Keratinocyte (primary cell): Measurements from ENCODE around the gene DENND11.

ENCODE experiments used
- EZH2 ChIP-seq: IDR thresholded peaks from one replicate; pipeline ENCODE4 v1.6.1; 2012; ENCODE audit warnings: inconsistent platforms, mild to moderate bottlenecking, low read length, moderate library complexity
- TF ChIP-seq, protein P1 (sequence below), 3 experiments: IDR thresholded peaks in 1 of 3; conservative IDR thresholded peaks in 1 of 3; optimal IDR thresholded peaks in 1 of 3; 2 replicates in 2 of 3; 3 replicates in 1 of 3; pipeline versions ENCODE3 to v1.5.1; 2011; ENCODE audit warnings: low read length in 3 of 3, mild to moderate bottlenecking in 3 of 3, moderate library complexity in 2 of 3, control low read depth in 1 of 3, inconsistent platforms in 1 of 3; ENCODE audit not compliant: insufficient read depth in 2 of 3; ENCODE audit errors: extremely low read depth in 1 of 3

GRCh38 chr7:141739250-141739649, 37.3 kb upstream of the DENND11 start:
- TF ChIP-seq, protein P1, sequence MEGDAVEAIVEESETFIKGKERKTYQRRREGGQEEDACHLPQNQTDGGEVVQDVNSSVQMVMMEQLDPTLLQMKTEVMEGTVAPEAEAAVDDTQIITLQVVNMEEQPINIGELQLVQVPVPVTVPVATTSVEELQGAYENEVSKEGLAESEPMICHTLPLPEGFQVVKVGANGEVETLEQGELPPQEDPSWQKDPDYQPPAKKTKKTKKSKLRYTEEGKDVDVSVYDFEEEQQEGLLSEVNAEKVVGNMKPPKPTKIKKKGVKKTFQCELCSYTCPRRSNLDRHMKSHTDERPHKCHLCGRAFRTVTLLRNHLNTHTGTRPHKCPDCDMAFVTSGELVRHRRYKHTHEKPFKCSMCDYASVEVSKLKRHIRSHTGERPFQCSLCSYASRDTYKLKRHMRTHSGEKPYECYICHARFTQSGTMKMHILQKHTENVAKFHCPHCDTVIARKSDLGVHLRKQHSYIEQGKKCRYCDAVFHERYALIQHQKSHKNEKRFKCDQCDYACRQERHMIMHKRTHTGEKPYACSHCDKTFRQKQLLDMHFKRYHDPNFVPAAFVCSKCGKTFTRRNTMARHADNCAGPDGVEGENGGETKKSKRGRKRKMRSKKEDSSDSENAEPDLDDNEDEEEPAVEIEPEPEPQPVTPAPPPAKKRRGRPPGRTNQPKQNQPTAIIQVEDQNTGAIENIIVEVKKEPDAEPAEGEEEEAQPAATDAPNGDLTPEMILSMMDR (optimal IDR thresholded peaks at IDR 0.05 in 1 of 3, IDR thresholded peaks at IDR 0.05 in 1 of 3, conservative IDR thresholded peaks at IDR 0.05 in 1 of 3; ENCODE audit: extremely low read depth in 1 of 3, insufficient read depth in 2 of 3, low read length in 3 of 3), result no peak
- TF ChIP-seq EZH2, result no peak
